ENCODE measurements around the gene STUB1.

- TF ChIP-seq, protein P1, sequence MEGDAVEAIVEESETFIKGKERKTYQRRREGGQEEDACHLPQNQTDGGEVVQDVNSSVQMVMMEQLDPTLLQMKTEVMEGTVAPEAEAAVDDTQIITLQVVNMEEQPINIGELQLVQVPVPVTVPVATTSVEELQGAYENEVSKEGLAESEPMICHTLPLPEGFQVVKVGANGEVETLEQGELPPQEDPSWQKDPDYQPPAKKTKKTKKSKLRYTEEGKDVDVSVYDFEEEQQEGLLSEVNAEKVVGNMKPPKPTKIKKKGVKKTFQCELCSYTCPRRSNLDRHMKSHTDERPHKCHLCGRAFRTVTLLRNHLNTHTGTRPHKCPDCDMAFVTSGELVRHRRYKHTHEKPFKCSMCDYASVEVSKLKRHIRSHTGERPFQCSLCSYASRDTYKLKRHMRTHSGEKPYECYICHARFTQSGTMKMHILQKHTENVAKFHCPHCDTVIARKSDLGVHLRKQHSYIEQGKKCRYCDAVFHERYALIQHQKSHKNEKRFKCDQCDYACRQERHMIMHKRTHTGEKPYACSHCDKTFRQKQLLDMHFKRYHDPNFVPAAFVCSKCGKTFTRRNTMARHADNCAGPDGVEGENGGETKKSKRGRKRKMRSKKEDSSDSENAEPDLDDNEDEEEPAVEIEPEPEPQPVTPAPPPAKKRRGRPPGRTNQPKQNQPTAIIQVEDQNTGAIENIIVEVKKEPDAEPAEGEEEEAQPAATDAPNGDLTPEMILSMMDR (IDR thresholded peaks at IDR 0.05; ENCODE audit: low read depth, low read length, missing input control) = no peak
- TF ChIP-seq, protein P2, sequence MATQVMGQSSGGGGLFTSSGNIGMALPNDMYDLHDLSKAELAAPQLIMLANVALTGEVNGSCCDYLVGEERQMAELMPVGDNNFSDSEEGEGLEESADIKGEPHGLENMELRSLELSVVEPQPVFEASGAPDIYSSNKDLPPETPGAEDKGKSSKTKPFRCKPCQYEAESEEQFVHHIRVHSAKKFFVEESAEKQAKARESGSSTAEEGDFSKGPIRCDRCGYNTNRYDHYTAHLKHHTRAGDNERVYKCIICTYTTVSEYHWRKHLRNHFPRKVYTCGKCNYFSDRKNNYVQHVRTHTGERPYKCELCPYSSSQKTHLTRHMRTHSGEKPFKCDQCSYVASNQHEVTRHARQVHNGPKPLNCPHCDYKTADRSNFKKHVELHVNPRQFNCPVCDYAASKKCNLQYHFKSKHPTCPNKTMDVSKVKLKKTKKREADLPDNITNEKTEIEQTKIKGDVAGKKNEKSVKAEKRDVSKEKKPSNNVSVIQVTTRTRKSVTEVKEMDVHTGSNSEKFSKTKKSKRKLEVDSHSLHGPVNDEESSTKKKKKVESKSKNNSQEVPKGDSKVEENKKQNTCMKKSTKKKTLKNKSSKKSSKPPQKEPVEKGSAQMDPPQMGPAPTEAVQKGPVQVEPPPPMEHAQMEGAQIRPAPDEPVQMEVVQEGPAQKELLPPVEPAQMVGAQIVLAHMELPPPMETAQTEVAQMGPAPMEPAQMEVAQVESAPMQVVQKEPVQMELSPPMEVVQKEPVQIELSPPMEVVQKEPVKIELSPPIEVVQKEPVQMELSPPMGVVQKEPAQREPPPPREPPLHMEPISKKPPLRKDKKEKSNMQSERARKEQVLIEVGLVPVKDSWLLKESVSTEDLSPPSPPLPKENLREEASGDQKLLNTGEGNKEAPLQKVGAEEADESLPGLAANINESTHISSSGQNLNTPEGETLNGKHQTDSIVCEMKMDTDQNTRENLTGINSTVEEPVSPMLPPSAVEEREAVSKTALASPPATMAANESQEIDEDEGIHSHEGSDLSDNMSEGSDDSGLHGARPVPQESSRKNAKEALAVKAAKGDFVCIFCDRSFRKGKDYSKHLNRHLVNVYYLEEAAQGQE (IDR thresholded peaks at IDR 0.05) = no peak
- TF ChIP-seq HNF4G (IDR thresholded peaks at IDR 0.05) = no peak
- no peak for TF ChIP-seq YY1 (IDR thresholded peaks at IDR 0.05)
- no peak for TF ChIP-seq GABPA (IDR thresholded peaks at IDR 0.05 in 1 of 2, conservative IDR thresholded peaks at IDR 0.05 in 1 of 2)
- no peak for TF ChIP-seq JUND (IDR thresholded peaks at IDR 0.05)
- no peak for TF ChIP-seq TAF1 (conservative IDR thresholded peaks at IDR 0.05)
These were observed 35.7 kb upstream of the STUB1 start for GRCh38 chr16:644556-644955.

All from liver (tissue), 3 donors.